Measurements from ENCODE around the gene PPL. TPM values are rescaled to one million over a fixed set of nuclear protein-coding genes. Genes with fewer than 3 reads are reported as not detected.
A peak's percentile ranks its signal among the peaks of the same experiment; 100 is the strongest.
"Not testable (repeated sequence)": the region's sequence is repeated elsewhere in the genome, so short reads cannot be mapped to it uniquely, and the experiment has no call there.

Gene PPL
- total RNA-seq, 4 donors from 2014 or later = 52.2 to 246 (median 200) TPM

DNA sequence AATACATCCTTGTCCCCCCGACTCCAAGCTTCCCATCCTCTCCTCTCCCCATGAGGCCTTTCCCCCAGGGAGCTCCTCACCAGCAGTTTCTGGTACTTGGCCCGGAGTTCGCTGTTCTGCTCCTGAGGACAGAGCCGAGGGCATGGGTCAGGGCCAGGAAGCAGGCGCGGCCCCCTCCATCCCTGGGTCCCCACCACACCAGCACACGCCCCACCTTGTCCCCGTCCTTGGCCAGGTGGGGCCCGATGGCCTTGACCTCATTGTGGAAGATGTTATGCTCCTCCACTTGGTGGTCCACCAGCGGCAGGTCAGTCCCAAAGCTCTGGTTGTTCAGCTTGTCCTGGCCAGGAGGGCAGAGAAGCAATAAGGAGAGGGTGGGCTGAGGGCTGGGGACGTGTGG lies 36.2 kb downstream of the PPL start:
- no peak overlapping the region for H3K4me3 ChIP-seq
- peaks cover 0 to 5% (median 0%) of the 10 kb centered on the region in 4 donors for H3K4me1 ChIP-seq
- no peak for TF ChIP-seq POLR2A (IDR thresholded peaks at IDR 0.05)
- TF ChIP-seq CTCF (IDR thresholded peaks at IDR 0.05) = no peak
- no peak for TF ChIP-seq EP300 (IDR thresholded peaks at IDR 0.05)
- no peak for DNase-seq (ENCODE audit: low spot score in 2 of 2)
- 83% methylated on average over 11 of the region's 11 CpGs for WGBS, 2 donors
- H3K9me3 ChIP-seq = peaks cover 0 to 9% (median 0%) of the 10 kb centered on the region in 4 donors
- peaks cover 0 to 52% (median 0%) of the 10 kb centered on the region in 3 donors for H3K36me3 ChIP-seq
- H3K27ac ChIP-seq = no peak overlapping the region
- peaks cover 0 to 9% of the 10 kb centered on the region in 2 donors for H3K27me3 ChIP-seq

- peaks cover 0 to 9% (median 0%) of the 10 kb centered on the region in 4 donors for H3K9me3 ChIP-seq
- 36% methylated on average over 8 of the region's 8 CpGs for WGBS, 2 donors
- H3K4me3 ChIP-seq = no peak overlapping the region
- peaks cover 0 to 9% of the 10 kb centered on the region in 2 donors for H3K27me3 ChIP-seq
- TF ChIP-seq POLR2A (IDR thresholded peaks at IDR 0.05) (no peak), EP300 (IDR thresholded peaks at IDR 0.05) (peak in 1 of 2 donors; percentile 44), CTCF (IDR thresholded peaks at IDR 0.05) (no peak)
- H3K4me1 ChIP-seq = peaks cover 0 to 5% (median 0%) of the 10 kb centered on the region in 4 donors
- no peak for DNase-seq (ENCODE audit: low spot score in 2 of 2)
- H3K36me3 ChIP-seq = peaks cover 0 to 59% (median 0%) of the 10 kb centered on the region in 3 donors
- H3K27ac ChIP-seq = no peak overlapping the region
Observed at GRCh38 chr16:4900036-4900435, 36.9 kb downstream of the PPL start.

- no peak for TF ChIP-seq EP300 (IDR thresholded peaks at IDR 0.05)
- no peak for TF ChIP-seq POLR2A (IDR thresholded peaks at IDR 0.05)
- no peak for TF ChIP-seq CTCF (IDR thresholded peaks at IDR 0.05)
- Histone ChIP-seq H3K36me3 (peaks cover 0 to 65% (median 0%) of the 10 kb centered on the region in 3 donors), H3K27me3 (peaks cover 0 to 9% of the 10 kb centered on the region in 2 donors), H3K9me3 (peaks cover 0 to 9% (median 0%) of the 10 kb centered on the region in 4 donors), H3K4me3 (no peak overlapping the region), H3K27ac (no peak overlapping the region), H3K4me1 (peaks cover 0 to 5% (median 0%) of the 10 kb centered on the region in 4 donors)
- no peak for DNase-seq (ENCODE audit: low spot score in 2 of 2)
- WGBS, 2 donors = 73% methylated on average over 6 of the region's 6 CpGs
Observed at GRCh38 chr16:4899474-4899846, 37.5 kb downstream of the PPL start.

DNA sequence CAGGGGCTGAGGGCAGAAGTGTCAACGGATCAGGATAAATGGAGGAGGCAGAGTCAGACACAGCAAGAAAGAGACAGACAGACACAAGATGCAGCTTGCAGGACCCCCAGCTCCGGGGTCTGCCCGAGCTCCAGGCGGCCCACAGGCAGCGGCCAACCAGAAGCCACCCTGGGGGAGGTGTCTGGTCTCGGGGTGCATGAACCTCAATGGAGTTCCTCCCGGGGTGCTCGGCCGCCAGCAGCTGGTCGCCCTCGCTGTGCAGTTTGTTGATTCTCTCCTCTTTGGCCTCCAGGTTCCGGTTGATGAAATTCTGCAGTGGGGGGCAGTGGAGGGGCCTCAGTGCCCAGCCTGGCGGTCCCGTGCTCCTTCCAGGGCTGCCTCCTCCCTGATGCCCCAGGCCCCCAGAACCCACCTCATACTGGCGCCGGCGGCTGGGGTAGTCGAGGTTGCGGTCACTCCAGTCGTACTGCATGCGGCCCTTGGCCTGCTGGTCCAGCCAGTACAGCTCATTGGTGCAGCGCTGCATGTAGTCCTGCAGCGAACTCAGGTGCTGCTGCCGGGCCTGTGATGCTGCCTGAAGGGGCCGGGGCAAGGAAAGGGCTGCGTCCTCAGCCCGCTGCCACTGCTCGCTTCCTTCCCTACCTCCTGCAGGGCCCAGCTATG lies 38.0 kb downstream of the PPL start:
- peaks cover 0 to 66% (median 0%) of the 10 kb centered on the region in 3 donors for H3K36me3 ChIP-seq
- peaks cover 0 to 9% (median 0%) of the 10 kb centered on the region in 4 donors for H3K9me3 ChIP-seq
- 87 to 90% methylated on average over 20 to 21 of the region's 28 CpGs for WGBS, 2 donors
- peaks cover 0 to 5% (median 0%) of the 10 kb centered on the region in 4 donors for H3K4me1 ChIP-seq
- no peak overlapping the region for H3K27ac ChIP-seq
- no peak for TF ChIP-seq CTCF (IDR thresholded peaks at IDR 0.05)
- no peak for DNase-seq (ENCODE audit: low spot score in 2 of 2)
- peaks cover 0 to 8% of the 10 kb centered on the region in 2 donors for H3K27me3 ChIP-seq
- no peak overlapping the region for H3K4me3 ChIP-seq

- H3K36me3 ChIP-seq = peaks cover 0 to 72% (median 0%) of the 10 kb centered on the region in 3 donors
- H3K27ac ChIP-seq = no peak overlapping the region
- DNase-seq (ENCODE audit: low spot score in 2 of 2) = no peak
- WGBS, 2 donors = 90 to 92% methylated on average over 4 to 7 of the region's 7 CpGs
- TF ChIP-seq EP300 (IDR thresholded peaks at IDR 0.05) = no peak
- no peak for TF ChIP-seq POLR2A (IDR thresholded peaks at IDR 0.05)
- TF ChIP-seq CTCF (IDR thresholded peaks at IDR 0.05) = no peak
- peaks cover 0 to 9% (median 0%) of the 10 kb centered on the region in 4 donors for H3K9me3 ChIP-seq
- H3K27me3 ChIP-seq = no peaks in the 10 kb centered on the region
- H3K4me1 ChIP-seq = peaks cover 0 to 18% (median 0%) of the 10 kb centered on the region in 4 donors
- no peak overlapping the region for H3K4me3 ChIP-seq
Observed at GRCh38 chr16:4897328-4897727, 39.6 kb downstream of the PPL start.

GRCh38 chr16:4896761-4897160 lies 40.2 kb downstream of the PPL start:
- not testable (repeated sequence) for DNase-seq (ENCODE audit: low spot score in 2 of 2); H3K4me3 ChIP-seq; H3K27ac ChIP-seq; H3K9me3 ChIP-seq; H3K27me3 ChIP-seq
- H3K36me3 ChIP-seq = peaks cover 0 to 78% (median 0%) of the 10 kb centered on the region in 3 donors
- 85 to 91% methylated on average over 9 of the region's 9 CpGs for WGBS, 2 donors
- H3K4me1 ChIP-seq = peaks cover 0 to 21% (median 0%) of the 10 kb centered on the region in 4 donors

Data from tibial nerve (tissue), 4 donors.